Right ventricle myocardium inferior (tissue), 1 donor: Measurements from ENCODE around the gene FUBP1. TPM values are rescaled to one million over a fixed set of nuclear protein-coding genes. Genes with fewer than 3 reads are reported as not detected.
"Not testable (repeated sequence)": the region's sequence is repeated elsewhere in the genome, so short reads cannot be mapped to it uniquely, and the experiment has no call there.

Experiments
- ATAC-seq: fragments of 200-7000 bp; cut with Tn5 transposase; one replicate; pipeline ENCODE4 v1.9.1; 2020; ENCODE audit warnings: mild to moderate bottlenecking, moderate library complexity
- DNase-seq: peaks from one replicate; pipeline ENCODE4 v3.0.0; 2021; ENCODE audit errors: missing footprints
- intact Hi-C: fragments of 100-400 bp; cut with DNase I; formaldehyde crosslinking; loops from one replicate; pipeline ENCODE4 v1.11.0; 2022
- long read RNA-seq: library from polyadenylated mRNA; unstranded; transcript quantifications from one replicate; pipeline ENCODE4 v2.0.0, GENCODE V29; 2021
- total RNA-seq: library from RNA; stranded (reverse); fragmentation: NEBNext Ultra II Directional; extraction: Animal tissue kit (Norgen Biotek cat#: 25700); gene quantifications from one replicate; pipeline ENCODE4 v1.2.1, GENCODE V29; 2021
- donor health status: DM: no; HTN: yes; CAD: no; lungs with severe emphysema.

The FUBP1 gene
- total RNA-seq: 48.9 TPM
- long read RNA-seq, partial matches to known transcripts: 3 of 22 reads
- long read RNA-seq, other reads (novel, unspliced or antisense): 18 of 22 reads

GRCh38 chr1:77978969-77979876 is at the start of gene FUBP1:
FUBP1 (minus strand) TSS chr1:77979072; CDS start chr1:77979004, 68 bp downstream.
- DNase-seq: peak; percentile 95
- peak; percentile 92 for ATAC-seq
- intact Hi-C loops: loop anchor here (1.0 to 2.0 kb wide), 3 partner anchors 26 to 135 kb away; no protein-coding TSS in a partner anchor

GRCh38 chr1:78021134-78021533 is 42.3 kb upstream of the FUBP1 start:
- ATAC-seq, intact Hi-C loops, DNase-seq: not testable (repeated sequence)

- DNase-seq (no peak), ATAC-seq (no peak)
- intact Hi-C loops: no loop called here
These were observed 40.2 kb upstream of the FUBP1 start for GRCh38 chr1:78019024-78019423.

GRCh38 chr1:78015148-78015547 is 36.3 kb upstream of the FUBP1 start:
- intact Hi-C loops: no loop called here
- DNase-seq (no peak), ATAC-seq (no peak)

- ATAC-seq: no peak
- DNase-seq: no peak
- intact Hi-C loops: no loop called here
These were observed 32.2 kb upstream of the FUBP1 start for GRCh38 chr1:78011050-78011449.

- DNase-seq (peak; percentile 13), ATAC-seq (no peak)
- intact Hi-C loops: no loop called here
These were observed 31.0 kb upstream of the FUBP1 start for GRCh38 chr1:78009836-78010235.

- DNase-seq (no peak), ATAC-seq (no peak)
- intact Hi-C loops: no loop called here
These were observed 30.4 kb upstream of the FUBP1 start for GRCh38 chr1:78009276-78009675.

- DNase-seq (no peak), ATAC-seq (no peak)
- intact Hi-C loops: no loop called here
These were observed 28.9 kb upstream of the FUBP1 start for GRCh38 chr1:78007677-78008341.

GRCh38 chr1:78006521-78006920 is 27.6 kb upstream of the FUBP1 start:
- no peak for ATAC-seq
- intact Hi-C loops: no loop called here
- DNase-seq: no peak

GRCh38 chr1:78005755-78006154 is 26.9 kb upstream of the FUBP1 start:
- intact Hi-C loops: loop anchor here (1.0 kb wide), 2 partner anchors 26 to 41 kb away; partner anchors contain the start of gene FUBP1
- DNase-seq (no peak), ATAC-seq (peak; percentile 42)

GRCh38 chr1:78005448-78005722 is 26.5 kb upstream of the FUBP1 start:
- intact Hi-C loops: loop anchor here (1.0 kb wide), 2 partner anchors 26 to 41 kb away; partner anchors contain the start of gene FUBP1
- no peak for ATAC-seq
- no peak for DNase-seq

- DNase-seq (no peak), ATAC-seq (peak; percentile 100)
- intact Hi-C loops: loop anchor here (1.0 to 5.0 kb wide), 3 partner anchors 26 to 97 kb away; partner anchors contain the start of gene FUBP1
These were observed 26.0 kb upstream of the FUBP1 start, which contains the start of gene DNAJB4 for GRCh38 chr1:78004719-78005447. DNAJB4 (plus strand) TSS chr1:78004939; CDS start chr1:78005111, 172 bp downstream.

- intact Hi-C loops: loop anchor here (5.0 kb wide), 1 partner anchor 98 kb away; no protein-coding TSS in a partner anchor
- peak; percentile 78 for ATAC-seq
- DNase-seq: no peak
These were observed 25.2 kb upstream of the FUBP1 start for GRCh38 chr1:78003882-78004718.

GRCh38 chr1:78003070-78003746 is 24.3 kb upstream of the FUBP1 start:
- no peak for DNase-seq
- ATAC-seq: no peak
- intact Hi-C loops: loop anchor here (5.0 kb wide), 1 partner anchor 99 kb away; no protein-coding TSS in a partner anchor

GRCh38 chr1:78000536-78000935 is 21.7 kb upstream of the FUBP1 start:
- ATAC-seq, DNase-seq: not testable (repeated sequence)
- intact Hi-C loops: loop anchor here (5.0 kb wide), 1 partner anchor 102 kb away; no protein-coding TSS in a partner anchor

GRCh38 chr1:77996734-77997133 is 17.9 kb upstream of the FUBP1 start:
- peak; percentile 57 for DNase-seq
- intact Hi-C loops: no loop called here
- no peak for ATAC-seq

- DNase-seq (no peak), ATAC-seq (no peak)
- intact Hi-C loops: no loop called here
These were observed 15.3 kb upstream of the FUBP1 start for GRCh38 chr1:77994117-77994705.
